ENCODE measurements around the gene SLC9A3.
A peak's percentile ranks its signal among the peaks of the same experiment; 100 is the strongest.

SLC9A3 gene

GRCh38 chr5:554284-554988 lies 30.2 kb upstream of the SLC9A3 start:
- no peak for DNase-seq

- no peak for DNase-seq
These were observed 29.6 kb upstream of the SLC9A3 start for GRCh38 chr5:553874-554273.

GRCh38 chr5:551406-551805 lies 27.2 kb upstream of the SLC9A3 start:
- DNase-seq, result no peak

- DNase-seq, result no peak
These were observed 25.0 kb upstream of the SLC9A3 start for GRCh38 chr5:549229-549628.

- DNase-seq, result no peak
These were observed 24.0 kb upstream of the SLC9A3 start for GRCh38 chr5:548256-548655.

GRCh38 chr5:547086-547924 lies 23.1 kb upstream of the SLC9A3 start:
- DNase-seq, result no peak

GRCh38 chr5:546376-546908 lies 22.2 kb upstream of the SLC9A3 start:
- DNase-seq, result no peak

- DNase-seq, result no peak
These were observed 21.6 kb upstream of the SLC9A3 start for GRCh38 chr5:545641-546375.

- DNase-seq, result no peak
These were observed 20.6 kb upstream of the SLC9A3 start for GRCh38 chr5:544675-545355.

- DNase-seq, result peak in 1 of 2 donors; percentile 15
These were observed 19.8 kb upstream of the SLC9A3 start for GRCh38 chr5:543755-544674.

GRCh38 chr5:543351-543750 lies 19.1 kb upstream of the SLC9A3 start:
- DNase-seq, result no peak

GRCh38 chr5:542319-543311 lies 18.4 kb upstream of the SLC9A3 start:
- no peak for DNase-seq

- no peak for DNase-seq
These were observed 17.5 kb upstream of the SLC9A3 start for GRCh38 chr5:541539-542318.

GRCh38 chr5:540906-541538 lies 16.8 kb upstream of the SLC9A3 start:
- no peak for DNase-seq

- DNase-seq, result no peak
These were observed 16.0 kb upstream of the SLC9A3 start for GRCh38 chr5:540071-540905.

- DNase-seq, result no peak
These were observed 15.3 kb upstream of the SLC9A3 start for GRCh38 chr5:539469-540070.

GRCh38 chr5:538801-539468 lies 14.7 kb upstream of the SLC9A3 start:
- DNase-seq, result no peak
